GM19043 (cell line): ENCODE data around the gene HMMR.

ENCODE experiments used
- ATAC-seq: cut with Tn5 transposase; IDR thresholded peaks from one replicate; pipeline ENCODE4 v1.9.1; 2021; ENCODE audit warnings: low read depth; ENCODE audit not compliant: unreplicated experiment

Gene HMMR

DNA sequence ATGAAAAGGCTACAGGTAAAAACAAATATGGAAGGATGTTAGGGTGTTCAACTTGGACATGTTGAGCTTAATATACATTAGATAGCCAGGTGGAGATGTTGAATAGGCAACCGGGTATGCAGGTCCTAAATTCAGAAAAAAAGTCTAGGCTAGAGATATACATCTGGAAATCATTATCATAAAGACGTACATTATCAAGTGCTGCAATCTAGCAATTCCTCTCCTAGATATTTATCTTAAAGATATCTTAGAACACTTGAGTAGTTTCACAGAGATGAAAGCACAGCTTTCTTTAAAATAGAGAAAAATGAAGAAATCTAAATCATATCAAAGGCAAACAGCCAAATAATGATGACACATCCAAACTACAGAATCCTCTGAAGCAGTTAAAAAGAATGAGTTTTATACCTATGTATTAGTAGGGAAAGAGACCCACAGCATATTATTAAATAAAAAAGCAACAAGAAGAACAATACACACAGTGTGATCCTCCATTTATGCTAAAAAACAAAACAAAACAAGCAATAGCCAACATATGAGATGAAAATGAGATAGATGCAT lies 4.3 kb upstream of the HMMR start:
- ATAC-seq = no peak

- no peak for ATAC-seq
These were observed 3.6 kb upstream of the HMMR start for GRCh38 chr5:163456840-163457239.

DNA sequence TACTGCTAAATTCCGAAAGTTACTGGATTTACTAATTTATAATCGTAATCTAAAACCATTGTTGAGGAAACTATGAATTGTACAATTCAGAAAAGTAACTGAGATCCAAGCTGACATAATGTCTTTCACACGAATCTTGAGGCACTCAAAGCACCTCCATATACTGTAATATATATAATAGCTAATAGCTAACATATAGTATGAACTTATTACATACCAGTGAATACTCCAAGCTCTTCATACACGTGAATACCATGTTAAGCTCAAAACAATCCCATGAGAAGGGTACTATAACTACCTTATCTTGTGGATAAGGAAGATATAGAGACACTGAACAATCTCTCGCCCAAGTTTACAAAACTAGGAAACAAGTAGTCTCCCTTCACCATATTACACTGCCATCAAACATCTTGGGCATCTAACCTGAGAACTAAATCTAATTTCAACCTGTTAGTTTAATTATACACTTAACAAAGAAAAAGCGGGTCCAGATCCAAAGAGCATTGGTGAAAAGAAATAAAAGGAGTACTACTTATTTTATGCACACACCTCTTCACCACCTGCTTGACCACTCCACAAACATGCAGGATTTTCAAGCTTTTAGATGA lies 1.6 kb upstream of the HMMR start:
- no peak for ATAC-seq

GRCh38 chr5:163459462-163459818 lies 992 bp upstream of the HMMR start:
- peak; percentile 0 for ATAC-seq

- ATAC-seq = peak; percentile 72
These were observed 442 bp upstream of the HMMR start, which contains the start of gene NUDCD2 for GRCh38 chr5:163459819-163460561. NUDCD2 (minus strand) TSS chr5:163460102; CDS start chr5:163460050, 52 bp downstream.

GRCh38 chr5:163463063-163463435 lies 2.6 kb downstream of the HMMR start:
- ATAC-seq = no peak

DNA sequence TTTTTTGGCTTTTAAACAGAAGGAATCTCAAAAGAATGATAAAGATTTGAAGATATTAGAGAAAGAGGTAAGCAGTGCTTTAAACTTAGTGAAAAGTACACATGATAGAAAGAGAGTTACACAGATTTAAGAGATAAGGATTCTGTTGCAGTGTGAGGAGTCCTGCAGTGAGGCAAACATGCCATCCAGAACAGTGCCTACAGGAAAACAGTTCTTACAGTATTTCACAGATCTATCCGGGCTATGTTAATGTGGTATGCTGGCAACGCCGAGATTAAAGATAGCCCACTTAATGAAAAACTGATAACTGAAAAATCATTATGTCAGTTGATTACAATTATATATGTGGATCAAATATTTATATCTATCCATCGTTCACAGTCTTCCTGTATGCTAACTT lies 7.2 kb downstream of the HMMR start:
- ATAC-seq = no peak

- no peak for ATAC-seq
These were observed 13.3 kb downstream of the HMMR start for GRCh38 chr5:163473635-163474243.

- no peak for ATAC-seq
These were observed 15.0 kb downstream of the HMMR start for GRCh38 chr5:163475411-163475810.

DNA sequence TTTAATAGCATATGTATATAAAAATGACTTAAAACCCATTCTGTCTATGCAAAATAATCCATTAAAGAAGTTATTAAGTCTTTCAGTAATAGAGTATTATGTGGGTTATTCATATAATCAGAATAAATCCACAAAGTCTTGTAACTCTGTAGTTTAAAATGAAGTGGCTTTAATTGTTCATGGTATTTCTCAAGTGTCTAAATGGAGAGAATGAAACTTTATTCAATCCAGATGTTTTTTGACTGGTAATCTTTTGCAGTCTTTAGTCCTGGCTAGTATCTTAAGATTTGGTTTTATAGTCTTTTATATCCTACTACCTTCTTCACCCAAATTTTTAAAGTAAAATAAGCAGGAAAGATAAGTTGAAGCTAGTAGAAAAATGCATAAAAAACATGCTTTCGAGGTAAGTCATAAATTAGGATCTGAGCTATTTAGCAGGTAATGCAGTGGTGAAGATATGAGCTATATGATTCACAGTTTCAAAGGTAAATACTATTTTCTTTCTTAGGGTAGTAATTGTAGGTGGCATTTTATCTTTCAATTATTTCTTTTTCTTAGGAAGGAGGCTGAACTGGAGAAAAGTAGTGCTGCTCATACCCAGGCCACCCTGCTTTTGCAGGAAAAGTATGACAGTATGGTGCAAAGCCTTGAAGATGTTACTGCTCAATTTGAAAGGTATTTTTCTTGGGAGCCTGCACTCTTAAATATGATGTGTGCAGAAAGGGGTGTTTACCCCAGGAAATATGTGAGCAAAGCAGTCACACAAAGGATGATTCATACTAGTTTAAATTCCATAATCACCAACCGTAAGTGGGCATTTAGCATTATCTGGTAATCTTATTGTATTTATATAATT lies 17.9 kb downstream of the HMMR start:
- ATAC-seq = no peak

DNA sequence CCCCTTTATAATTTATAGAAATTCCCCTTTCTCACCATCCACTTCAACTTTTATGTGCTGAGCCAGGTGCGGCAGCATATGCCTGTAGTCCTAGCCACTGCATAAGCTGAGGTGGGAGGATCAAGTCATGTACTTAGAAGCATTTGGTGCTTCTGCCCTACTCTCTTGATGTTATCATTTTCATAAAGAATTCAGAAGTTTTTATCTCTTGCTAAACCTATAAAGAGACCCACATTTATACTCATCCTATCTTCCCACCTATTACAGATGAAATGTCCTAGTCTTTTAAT lies 18.5 kb downstream of the HMMR start:
- ATAC-seq = no peak

GRCh38 chr5:163489055-163489744 lies 28.8 kb downstream of the HMMR start:
- no peak for ATAC-seq

GRCh38 chr5:163489745-163490075 lies 29.3 kb downstream of the HMMR start:
- ATAC-seq = no peak

- no peak for ATAC-seq
These were observed 35.9 kb downstream of the HMMR start for GRCh38 chr5:163496286-163496685.

GRCh38 chr5:163497315-163497714 lies 36.9 kb downstream of the HMMR start:
- peak; percentile 47 for ATAC-seq

DNA sequence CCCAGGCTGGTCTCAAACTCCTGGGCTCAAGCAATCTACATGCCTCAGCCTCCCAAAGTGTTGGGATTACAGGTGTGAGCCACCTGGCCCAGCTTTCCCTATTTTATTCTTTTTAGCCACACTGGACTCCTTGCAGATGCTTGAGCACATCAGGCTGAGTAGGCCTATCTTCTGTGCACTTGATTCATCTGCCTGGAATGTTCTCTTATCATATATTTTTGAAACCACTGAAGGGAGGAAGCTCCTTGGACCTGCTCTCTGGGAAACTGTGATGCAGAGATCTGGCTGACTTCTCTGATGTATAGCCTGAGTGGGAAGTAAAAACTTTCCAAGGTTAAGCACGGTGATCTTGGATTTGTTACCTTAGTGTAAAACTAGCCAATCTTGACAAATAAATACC lies 38.5 kb downstream of the HMMR start:
- ATAC-seq = no peak

- no peak for ATAC-seq
These were observed 42.1 kb downstream of the HMMR start for GRCh38 chr5:163502521-163502920.

DNA sequence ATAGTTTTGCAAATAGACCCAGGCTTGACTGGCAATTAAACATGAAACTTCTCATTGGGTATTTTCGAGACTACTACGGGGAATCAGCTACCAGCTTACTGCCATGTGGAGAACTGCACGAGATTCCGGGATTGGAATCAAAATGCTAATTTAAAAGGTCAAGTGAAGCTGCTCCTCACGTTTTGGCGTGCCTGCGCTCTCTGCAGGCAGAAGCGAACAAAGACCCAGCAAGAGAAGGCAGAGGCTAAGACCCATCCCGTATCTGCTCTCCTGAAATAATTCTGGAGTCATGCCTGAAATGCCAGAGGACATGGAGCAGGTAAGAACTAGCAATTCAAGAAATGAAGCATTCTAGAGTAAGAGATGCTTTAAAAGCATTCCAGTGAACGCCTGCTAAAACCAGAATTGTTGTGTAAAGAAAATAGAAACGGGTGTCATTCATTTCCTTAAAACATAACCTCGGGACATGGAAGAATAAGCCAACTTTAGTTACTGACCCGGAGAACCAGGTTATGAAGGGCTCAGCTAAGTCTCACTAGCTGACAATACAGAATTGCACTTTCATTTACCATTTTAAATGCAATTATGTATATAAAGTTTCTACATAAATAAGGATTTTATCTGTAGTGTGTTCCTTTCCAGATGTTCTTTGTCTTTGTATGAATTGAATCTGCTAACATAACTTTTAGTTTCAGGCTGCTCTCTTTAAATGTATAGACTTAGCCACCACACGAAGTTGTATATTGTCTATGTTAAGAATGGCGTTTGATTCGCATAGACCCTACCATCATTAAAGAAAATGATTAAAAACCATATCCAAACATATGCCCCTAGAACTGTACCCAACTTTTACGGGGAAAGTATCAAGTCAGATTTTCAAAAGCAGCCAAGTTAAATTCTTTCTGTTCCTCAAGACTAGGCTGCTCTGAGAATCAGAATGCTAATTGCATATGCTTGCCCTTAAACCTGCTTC lies 43.0 kb downstream of the HMMR start:
- ATAC-seq = peak; percentile 11
